GM19099 (cell line): ENCODE measurements around the gene UNKL.

Experiments
- POLR2A ChIP-seq: IDR thresholded peaks from 3 replicates; pipeline ENCODE4 v1.6.1; 2011; ENCODE audit warnings: low read depth; ENCODE audit not compliant: insufficient read length; ENCODE audit errors: extremely low read depth

UNKL gene

GRCh38 chr16:1450218-1450617, 35.7 kb upstream of the UNKL start:
- TF ChIP-seq POLR2A = no peak

GRCh38 chr16:1449201-1449788, 34.8 kb upstream of the UNKL start:
- TF ChIP-seq POLR2A = no peak

- no peak for TF ChIP-seq POLR2A
Observed at GRCh38 chr16:1448536-1449116, 34.1 kb upstream of the UNKL start.

- no peak for TF ChIP-seq POLR2A
Observed at GRCh38 chr16:1447965-1448364, 33.5 kb upstream of the UNKL start.

- TF ChIP-seq POLR2A = no peak
Observed at GRCh38 chr16:1446296-1447080, 32.0 kb upstream of the UNKL start.

GRCh38 chr16:1445518-1446203, 31.2 kb upstream of the UNKL start:
- no peak for TF ChIP-seq POLR2A

GRCh38 chr16:1444730-1445517, 30.4 kb upstream of the UNKL start:
- no peak for TF ChIP-seq POLR2A

GRCh38 chr16:1443980-1444729, 29.7 kb upstream of the UNKL start, which contains the start of gene CCDC154:
TSS of gene CCDC154 (minus strand) at chr16:1444556. CDS start at chr16:1444322, 234 bp downstream.
- no peak for TF ChIP-seq POLR2A

GRCh38 chr16:1443403-1443973, 29.0 kb upstream of the UNKL start:
- no peak for TF ChIP-seq POLR2A

- TF ChIP-seq POLR2A = no peak
Observed at GRCh38 chr16:1442697-1443096, 28.2 kb upstream of the UNKL start.

GRCh38 chr16:1441391-1441829, 26.9 kb upstream of the UNKL start:
- no peak for TF ChIP-seq POLR2A

GRCh38 chr16:1439058-1439698, 24.7 kb upstream of the UNKL start:
- TF ChIP-seq POLR2A = no peak
